ENCODE measurements around the gene WWOX.

WWOX gene

GRCh38 chr16:79136955-79137354 is 1037.5 kb downstream of the WWOX start:
- DNase-seq = no peak

DNA sequence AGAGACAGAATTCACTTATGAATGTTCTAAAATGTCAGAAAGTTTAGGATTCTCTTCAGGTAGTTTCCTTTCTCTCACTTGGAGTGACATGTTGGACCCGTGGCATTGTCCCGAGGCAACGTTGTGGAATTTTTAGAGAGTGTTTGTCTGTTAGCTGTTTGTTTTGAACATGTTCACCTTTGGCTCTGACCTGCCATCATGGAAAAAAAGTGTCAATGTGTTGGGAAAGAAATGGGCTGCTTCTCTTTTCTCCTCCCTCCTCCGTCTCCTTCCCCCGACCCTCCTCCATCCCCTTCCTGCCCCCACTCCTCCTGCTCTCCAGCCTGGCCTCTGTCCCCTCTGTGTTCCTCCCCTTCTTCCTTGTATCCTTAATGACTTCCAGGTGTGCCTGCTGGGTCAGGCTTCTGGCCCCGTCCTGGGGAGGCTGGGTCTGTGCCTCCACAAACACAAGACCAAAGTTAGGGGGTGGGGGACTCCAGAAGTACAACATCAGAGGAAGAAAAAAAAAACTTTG is 1038.0 kb downstream of the WWOX start:
- DNase-seq = no peak

DNA sequence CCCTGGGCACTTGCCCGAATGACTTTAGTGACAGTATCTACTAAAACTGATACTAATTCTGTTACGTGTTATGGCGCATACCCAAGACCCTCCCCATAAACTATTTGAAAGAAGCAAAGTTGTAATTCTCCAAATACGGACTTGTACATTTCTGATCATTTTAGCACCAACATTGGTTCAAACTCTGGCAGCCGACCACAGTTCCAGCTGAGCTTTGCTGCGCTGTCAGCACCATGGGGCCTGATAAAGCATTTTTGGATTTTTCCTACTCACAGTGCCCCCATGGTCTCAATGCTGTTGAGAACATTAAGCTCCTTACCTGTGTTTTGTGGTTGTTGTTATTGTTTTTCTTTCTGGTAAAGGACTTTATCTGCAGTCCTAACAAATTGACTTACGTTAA is 1040.3 kb downstream of the WWOX start:
- no peak for DNase-seq

- DNase-seq = no peak
Observed at GRCh38 chr16:79143026-79143425, 1043.6 kb downstream of the WWOX start.

DNA sequence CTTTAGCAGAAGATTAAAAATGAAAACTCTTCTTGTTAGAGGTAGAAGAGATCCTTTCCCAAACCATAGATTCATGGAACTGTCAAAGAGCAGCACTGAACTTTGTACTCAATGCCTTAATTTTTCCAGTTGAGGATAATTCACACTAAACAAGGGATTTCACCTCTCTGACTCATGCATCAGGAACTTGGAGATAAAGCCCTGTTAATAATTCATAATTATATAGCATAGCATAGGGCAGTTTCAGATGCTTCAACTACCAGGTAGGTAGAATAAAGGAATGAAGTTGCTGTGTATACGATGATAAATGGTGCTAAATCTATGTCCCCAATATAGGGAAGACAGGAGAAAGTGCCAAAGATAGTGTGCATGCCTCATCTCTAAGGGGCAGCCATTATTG is 1050.7 kb downstream of the WWOX start:
- no peak for DNase-seq

DNA sequence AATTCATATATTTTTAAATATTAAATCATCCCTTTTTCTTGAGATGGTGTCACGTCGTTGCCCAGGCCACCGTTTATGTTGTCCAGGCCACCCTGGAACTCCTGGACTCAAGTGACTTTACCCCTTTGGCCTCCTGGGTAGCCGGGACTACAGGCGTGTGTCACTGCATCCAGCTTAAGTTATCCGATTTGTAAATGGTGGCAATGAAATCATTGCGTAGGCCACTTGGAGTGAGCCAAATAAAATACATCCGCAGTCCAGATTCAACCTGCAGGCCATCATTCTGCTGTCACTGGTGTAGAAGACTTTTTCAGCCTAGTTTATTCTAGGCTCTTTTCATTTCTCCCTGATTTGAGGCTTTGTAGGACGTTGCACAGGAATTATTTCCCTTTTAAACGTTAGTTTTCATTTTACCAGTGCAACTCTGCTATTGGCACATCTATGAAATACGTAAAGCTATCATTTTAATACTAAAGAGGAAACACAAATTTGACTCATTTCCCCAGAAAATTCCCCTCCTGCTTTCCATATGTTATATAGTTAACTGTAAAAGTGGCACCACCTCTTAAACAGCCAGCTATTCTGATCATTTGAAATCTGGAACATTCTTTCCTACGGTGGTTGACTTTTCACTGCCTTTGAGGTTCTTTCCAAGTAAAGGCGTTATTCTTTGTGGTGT is 1051.3 kb downstream of the WWOX start:
- no peak for DNase-seq

- no peak for DNase-seq
Observed at GRCh38 chr16:79154086-79154485, 1054.6 kb downstream of the WWOX start.

GRCh38 chr16:79155471-79155870 is 1056.0 kb downstream of the WWOX start:
- no peak for DNase-seq

DNA sequence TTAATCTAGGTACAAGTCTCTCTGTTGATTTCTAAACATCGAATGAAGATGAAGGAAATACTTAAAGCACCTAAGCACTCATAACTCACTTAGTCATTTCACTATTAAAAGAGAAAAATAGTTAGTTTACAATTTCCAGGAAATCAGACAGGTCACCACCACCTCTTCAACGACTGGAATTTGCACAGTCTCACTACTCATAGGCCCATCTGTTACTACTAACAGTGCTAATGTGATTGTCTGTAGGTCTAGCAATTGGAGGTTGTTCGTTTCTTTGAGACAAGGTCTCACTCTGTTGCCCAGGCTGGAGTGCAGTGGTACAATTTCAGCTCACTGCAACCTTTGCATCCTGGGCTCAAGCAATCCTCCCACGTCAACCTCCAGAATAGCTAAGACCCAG is 1056.5 kb downstream of the WWOX start:
- DNase-seq = no peak

GRCh38 chr16:79156761-79157160 is 1057.3 kb downstream of the WWOX start:
- no peak for DNase-seq

- DNase-seq = no peak
Observed at GRCh38 chr16:79158337-79158736, 1058.9 kb downstream of the WWOX start.

DNA sequence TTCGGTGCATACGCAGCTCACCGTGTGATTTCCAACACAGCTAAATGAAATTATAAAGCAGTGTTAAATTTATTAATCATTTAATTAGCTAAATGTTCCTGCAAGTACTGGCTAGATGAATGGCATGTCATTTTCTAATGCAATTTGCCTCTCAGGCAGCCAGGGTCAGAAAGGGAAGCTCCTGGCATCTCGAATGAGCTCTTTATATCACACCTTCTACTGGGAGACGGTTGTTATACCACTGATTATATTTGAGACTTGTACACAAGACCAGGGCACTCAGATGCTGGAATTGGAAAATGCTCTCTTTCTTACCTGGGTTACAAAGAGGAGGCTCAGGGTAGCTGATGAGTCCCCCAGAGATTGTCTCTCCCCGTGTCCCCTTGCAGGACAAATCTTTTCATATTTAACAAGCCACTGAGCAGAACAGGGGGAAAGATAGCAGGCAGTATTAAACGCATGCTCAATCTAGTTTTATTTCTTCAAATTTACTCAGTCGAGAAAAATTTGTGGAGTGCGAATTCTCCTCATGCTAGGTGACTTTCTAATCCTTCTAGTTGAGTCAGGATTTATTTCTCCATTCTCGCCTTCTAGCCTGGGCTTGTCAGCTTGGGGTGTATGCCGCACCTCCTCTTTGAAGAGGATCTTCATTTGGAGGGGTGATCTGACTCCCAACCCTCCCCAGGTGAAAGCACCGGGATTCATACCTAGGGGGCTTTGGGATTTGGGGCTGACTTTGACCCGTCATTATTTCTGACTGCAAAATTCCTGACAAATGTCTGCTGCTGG is 1060.0 kb downstream of the WWOX start:
- DNase-seq = no peak

DNA sequence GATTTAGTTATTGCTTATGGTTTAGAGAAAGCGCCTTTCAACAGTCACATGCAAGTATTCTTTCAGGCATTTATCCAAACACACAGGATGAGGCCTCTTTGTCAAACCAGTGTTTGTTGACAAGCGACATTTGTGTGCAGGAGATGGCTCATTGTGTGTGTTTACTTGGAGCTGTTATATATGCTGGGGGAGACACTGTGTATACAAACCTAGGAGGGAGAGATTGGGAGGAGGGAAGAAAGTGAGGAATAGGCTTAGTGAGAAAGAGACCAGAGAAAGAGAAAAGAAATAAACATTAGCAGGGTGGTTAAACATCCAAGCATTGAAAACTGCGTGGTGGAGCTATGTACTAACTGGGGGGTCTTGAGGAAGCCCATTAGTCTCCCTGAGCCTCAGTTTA is 1063.5 kb downstream of the WWOX start:
- no peak for DNase-seq

- peak; percentile 10 for DNase-seq
Observed at GRCh38 chr16:79163691-79164387, 1064.4 kb downstream of the WWOX start.

DNA sequence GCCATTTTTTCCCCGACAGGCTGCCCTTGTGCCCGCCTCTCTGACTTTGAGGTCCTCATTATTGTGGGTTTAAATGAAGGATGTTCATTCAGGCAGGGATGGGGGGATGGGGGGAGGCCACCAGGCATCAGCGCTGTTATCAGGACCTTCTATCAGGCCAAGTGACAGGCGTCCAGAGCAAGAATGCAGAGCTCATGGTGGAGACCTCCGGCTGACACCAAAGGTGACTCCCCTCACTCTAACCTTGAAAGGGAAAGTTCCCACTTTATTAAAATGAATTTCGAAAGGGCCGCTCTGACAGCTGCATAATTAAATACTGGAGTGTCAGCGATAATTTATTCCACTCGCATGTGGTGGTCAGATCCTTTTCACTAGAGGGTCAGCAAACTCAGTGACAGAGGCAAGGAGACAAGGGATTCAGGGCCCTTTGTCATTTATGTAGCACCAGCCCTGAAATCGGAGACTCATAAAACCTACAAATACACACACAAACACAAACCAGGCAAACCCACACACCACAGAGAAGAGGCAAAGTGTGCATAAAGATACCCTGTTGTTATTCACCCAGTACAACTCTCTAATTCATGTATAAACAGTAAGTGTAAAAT is 1065.0 kb downstream of the WWOX start:
- no peak for DNase-seq

DNA sequence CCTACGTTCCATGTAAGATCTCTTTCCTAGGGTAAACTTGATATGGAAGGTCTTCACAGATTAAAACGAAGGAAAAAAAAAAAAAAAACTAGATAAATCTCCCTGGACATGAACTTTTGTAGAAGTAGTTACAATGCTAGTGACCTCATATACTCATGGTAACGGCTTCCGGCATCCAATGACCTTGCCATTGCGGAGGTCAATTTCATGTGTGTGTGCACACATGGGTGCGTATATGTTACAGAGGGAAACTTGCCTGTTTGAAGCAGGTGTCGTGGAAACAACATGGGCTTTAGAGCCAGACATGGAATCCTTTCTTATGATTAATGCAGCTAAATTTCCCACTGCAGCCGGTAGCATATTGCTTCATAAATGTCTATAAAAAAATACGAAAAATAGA is 1065.6 kb downstream of the WWOX start:
- DNase-seq = no peak

GRCh38 chr16:79165506-79165905 is 1066.1 kb downstream of the WWOX start:
- no peak for DNase-seq

GRCh38 chr16:79167893-79168292 is 1068.4 kb downstream of the WWOX start:
- no peak for DNase-seq

- DNase-seq = no peak
Observed at GRCh38 chr16:79168321-79168720, 1068.9 kb downstream of the WWOX start.

DNA sequence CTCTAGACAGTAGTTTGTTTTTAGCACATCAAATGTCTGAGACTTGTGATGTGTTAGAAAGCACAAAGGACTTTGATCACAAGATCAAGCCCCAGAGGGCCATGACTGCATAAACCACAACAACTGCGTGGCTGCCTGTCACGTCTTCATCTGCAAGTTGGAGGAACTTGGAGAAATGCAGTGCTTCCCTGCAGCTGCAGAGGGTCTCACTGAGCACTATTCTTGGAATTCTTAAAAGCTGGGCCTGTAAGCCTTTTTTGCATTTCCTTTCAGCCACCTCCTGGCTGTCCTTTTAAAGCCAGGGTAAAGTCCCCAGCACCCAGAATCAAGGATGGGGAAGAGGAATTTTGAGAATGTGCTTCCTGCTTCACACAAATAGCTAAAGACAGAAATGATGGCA is 1069.8 kb downstream of the WWOX start:
- DNase-seq = no peak

GRCh38 chr16:79170555-79171246 is 1071.2 kb downstream of the WWOX start:
- no peak for DNase-seq

DNA sequence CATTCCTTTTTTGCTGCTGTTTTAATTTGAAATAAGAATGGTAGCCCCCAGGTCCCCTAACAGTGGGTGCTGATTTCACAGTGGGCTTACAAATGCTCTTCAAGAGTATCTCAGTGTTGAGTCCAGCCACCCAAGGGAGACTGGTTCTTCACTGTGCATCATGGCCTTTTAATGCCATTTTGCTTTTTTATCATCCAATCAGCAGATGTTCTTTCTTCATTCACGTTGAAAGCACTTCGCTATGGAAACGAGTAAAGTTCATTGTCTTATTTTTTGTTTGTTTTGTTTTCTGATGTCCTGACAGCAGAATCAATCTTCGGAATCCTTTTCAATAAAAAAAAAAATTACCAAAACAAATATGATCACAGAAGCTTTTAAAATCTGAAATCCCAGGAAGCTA is 1072.0 kb downstream of the WWOX start:
- no peak for DNase-seq

Data from CD4-positive, alpha-beta T cell treated with Interleukin-6 for 4 hours (primary cell).